Esophagus squamous epithelium (tissue), 4 donors: ENCODE data around the gene FBXO24.

Experiments
- CTCF ChIP-seq, 6 experiments: fragments of 450-650 bp in 4 of 6; fragments of 200-600 bp in 2 of 6; sonication (generic) in 2 of 6; IDR thresholded peaks; one replicate each; pipeline ENCODE4 v1.5.1; 2016 to 2019; ENCODE audit warnings: antibody characterized with exemption in 6 of 6, mild to moderate bottlenecking in 4 of 6, moderate library complexity in 4 of 6
- POLR2A ChIP-seq, 4 donors: fragments of 450-650 bp; IDR thresholded peaks; one replicate each; pipeline ENCODE4 v1.6.1; 2017; ENCODE audit warnings: antibody characterized with exemption in 4 of 4, mild to moderate bottlenecking in 4 of 4, moderate library complexity in 3 of 4

DNA sequence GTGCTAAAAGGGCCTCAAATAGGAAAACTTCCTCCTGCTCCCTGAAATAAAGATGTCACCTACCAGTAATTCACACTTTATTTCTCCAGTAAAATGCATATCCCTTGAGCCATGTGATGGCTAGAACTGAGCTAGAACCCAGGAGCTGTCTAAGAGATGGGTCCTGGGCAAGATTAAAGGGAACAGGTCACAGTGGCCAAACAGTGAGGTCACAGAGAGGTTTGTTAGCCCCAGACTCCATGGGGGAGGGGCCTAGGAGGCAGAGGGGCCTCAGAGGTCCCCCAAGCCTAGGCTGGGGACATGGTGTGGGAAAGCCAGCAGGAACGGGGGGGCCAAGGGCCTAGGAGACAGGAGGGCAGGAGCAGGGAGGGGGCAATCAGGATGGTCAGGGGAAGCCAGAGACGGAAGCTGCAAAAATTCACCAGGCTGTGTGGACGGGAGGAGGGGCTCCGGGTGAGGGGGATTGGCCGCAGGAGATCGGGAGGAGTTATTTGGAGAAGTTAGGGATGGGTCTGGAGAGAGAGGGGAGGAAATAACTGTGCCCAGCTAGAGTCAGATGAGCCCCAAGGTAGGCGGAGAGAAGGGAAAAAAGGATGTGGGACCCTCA lies 3.3 kb downstream of the FBXO24 start:
- TF ChIP-seq CTCF (IDR thresholded peaks at IDR 0.05) (no peak), POLR2A (IDR thresholded peaks at IDR 0.05) (no peak)
